ENCODE measurements around the gene APEX2. TPM values are rescaled to one million over a fixed set of nuclear protein-coding genes. Genes with fewer than 3 reads are reported as not detected.

The APEX2 gene
- total and polyA plus RNA-seq, 2 donors (not counting 1 experiment from before 2014, with no cell fraction given), result 13.1 to 18.0 TPM

DNA sequence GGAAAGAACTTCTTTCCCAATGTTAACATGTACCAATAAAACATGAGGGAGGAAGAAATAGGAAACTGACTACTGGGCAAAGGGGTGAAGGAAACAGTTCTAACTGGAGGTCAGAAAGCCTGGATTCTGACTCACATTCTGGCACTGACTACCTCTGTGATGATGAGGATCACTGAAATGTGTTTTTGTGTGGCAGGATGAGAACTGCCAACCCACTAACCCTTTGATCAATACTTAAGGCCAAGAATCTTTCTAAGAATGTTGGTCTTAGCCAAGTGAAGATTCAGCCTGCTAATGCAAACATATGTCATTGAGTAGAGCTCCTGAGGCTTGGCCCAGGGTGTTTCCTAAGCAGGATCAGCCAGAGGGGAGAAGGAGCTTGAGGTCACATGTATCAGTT, 26.0 kb downstream of the APEX2 start:
- no peak overlapping the region for H3K4me2 ChIP-seq (replicated peaks; ENCODE audit: low read depth, low read length, poor library complexity, severe bottlenecking)

DNA sequence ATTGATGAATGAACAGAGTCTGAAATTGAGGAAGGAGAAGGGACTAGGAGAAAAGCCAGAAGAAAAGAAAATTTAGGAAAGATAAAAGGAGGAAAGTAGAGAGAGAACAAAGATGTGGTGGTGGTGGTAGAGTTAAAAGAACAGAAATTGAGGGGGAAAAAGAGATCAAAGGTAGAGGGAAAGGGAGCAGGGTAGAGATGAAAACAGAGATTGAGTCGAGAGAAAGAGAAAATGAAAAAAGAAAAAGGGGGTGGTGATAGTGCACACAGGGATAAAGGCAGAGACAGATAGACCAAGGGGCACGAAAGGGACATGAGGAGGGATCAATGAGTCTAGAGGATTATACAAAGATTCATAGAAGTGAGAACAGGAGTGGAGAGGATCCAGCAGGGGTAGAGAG, 26.7 kb downstream of the APEX2 start:
- no peak for TF ChIP-seq EZH2 (IDR thresholded peaks at IDR 0.05; ENCODE audit: borderline replicate concordance, insufficient read depth, low read depth, low read length, poor library complexity, severe bottlenecking)
- TF ChIP-seq, protein P1, sequence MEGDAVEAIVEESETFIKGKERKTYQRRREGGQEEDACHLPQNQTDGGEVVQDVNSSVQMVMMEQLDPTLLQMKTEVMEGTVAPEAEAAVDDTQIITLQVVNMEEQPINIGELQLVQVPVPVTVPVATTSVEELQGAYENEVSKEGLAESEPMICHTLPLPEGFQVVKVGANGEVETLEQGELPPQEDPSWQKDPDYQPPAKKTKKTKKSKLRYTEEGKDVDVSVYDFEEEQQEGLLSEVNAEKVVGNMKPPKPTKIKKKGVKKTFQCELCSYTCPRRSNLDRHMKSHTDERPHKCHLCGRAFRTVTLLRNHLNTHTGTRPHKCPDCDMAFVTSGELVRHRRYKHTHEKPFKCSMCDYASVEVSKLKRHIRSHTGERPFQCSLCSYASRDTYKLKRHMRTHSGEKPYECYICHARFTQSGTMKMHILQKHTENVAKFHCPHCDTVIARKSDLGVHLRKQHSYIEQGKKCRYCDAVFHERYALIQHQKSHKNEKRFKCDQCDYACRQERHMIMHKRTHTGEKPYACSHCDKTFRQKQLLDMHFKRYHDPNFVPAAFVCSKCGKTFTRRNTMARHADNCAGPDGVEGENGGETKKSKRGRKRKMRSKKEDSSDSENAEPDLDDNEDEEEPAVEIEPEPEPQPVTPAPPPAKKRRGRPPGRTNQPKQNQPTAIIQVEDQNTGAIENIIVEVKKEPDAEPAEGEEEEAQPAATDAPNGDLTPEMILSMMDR (IDR thresholded peaks at IDR 0.05), result no peak
- no peak overlapping the region for H3K27ac Mint-ChIP-seq
- H3K9me3 Mint-ChIP-seq (ENCODE audit: insufficient read depth), result no peaks in the 10 kb centered on the region
- Histone ChIP-seq H3K9me3 (ENCODE audit: control extremely low read depth in 1 of 3, control insufficient read depth in 2 of 3, insufficient read depth in 1 of 3, low read length in 2 of 3) (no peaks in the 10 kb centered on the region), H4K20me1 (ENCODE audit: control insufficient read depth, insufficient read depth, low read length, poor library complexity, severe bottlenecking) (no peaks in the 10 kb centered on the region), H2AFZ (ENCODE audit: insufficient read depth, low read depth, low read length, poor library complexity, severe bottlenecking) (no peak overlapping the region), H3K79me2 (ENCODE audit: control insufficient read depth, insufficient read depth, low read length) (no peaks in the 10 kb centered on the region), H3K4me3 (ENCODE audit: control extremely low read depth in 1 of 5, extremely low read depth in 1 of 5, insufficient read depth in 1 of 5, low read depth in 2 of 5, low read length in 4 of 5) (no peak overlapping the region), H3K27ac (ENCODE audit: low read length in 2 of 2) (no peak overlapping the region), H3K4me2 (replicated peaks; ENCODE audit: low read depth, low read length, poor library complexity, severe bottlenecking) (no peak overlapping the region), H3K4me1 (ENCODE audit: control insufficient read depth in 2 of 2, insufficient read depth in 2 of 2, low read length in 2 of 2) (no peaks in the 10 kb centered on the region), H3K36me3 (replicated peaks in 1 of 2; ENCODE audit: control extremely low read depth in 1 of 2, control insufficient read depth in 1 of 2, extremely low read depth in 1 of 2, insufficient read depth in 2 of 2, low read length in 1 of 2) (no peaks in the 10 kb centered on the region), H3K27me3 (replicated peaks in 1 of 4; ENCODE audit: control extremely low read depth in 1 of 4, control insufficient read depth in 3 of 4, insufficient read depth in 4 of 4, low read length in 3 of 4) (no peaks in the 10 kb centered on the region), H3K9ac (ENCODE audit: low read length) (no peak overlapping the region)
- POLR2A ChIA-PET, result no interaction called here
- CTCF ChIA-PET, result no interaction called here
- no peaks in the 10 kb centered on the region for H3K27me3 Mint-ChIP-seq
- no peak overlapping the region for H3K4me3 Mint-ChIP-seq
- intact Hi-C loops (cut with micrococcal nuclease), result no loop called here
- ATAC-seq (ENCODE audit: low read depth) (no peak), DNase-seq (no peak)
- H3K4me1 Mint-ChIP-seq, result no peaks in the 10 kb centered on the region
- WGBS (ENCODE audit: insufficient coverage), result 89% methylated on average over 2 of the region's 2 CpGs

More for the DNA sequence above, 26.0 kb downstream of the APEX2 start:
- no peak overlapping the region for H3K4me3 Mint-ChIP-seq
- POLR2A ChIA-PET, result no interaction called here
- H3K9me3 ChIP-seq (ENCODE audit: control extremely low read depth in 1 of 3, control insufficient read depth in 2 of 3, insufficient read depth in 1 of 3, low read length in 2 of 3), result no peaks in the 10 kb centered on the region
- no peak overlapping the region for H3K9ac ChIP-seq (ENCODE audit: low read length)
- TF ChIP-seq, protein P1 (IDR thresholded peaks at IDR 0.05), result no peak
- TF ChIP-seq EZH2 (IDR thresholded peaks at IDR 0.05; ENCODE audit: borderline replicate concordance, insufficient read depth, low read depth, low read length, poor library complexity, severe bottlenecking), result no peak
- no peak for ATAC-seq (ENCODE audit: low read depth)
- CTCF ChIA-PET, result no interaction called here
- H4K20me1 ChIP-seq (ENCODE audit: control insufficient read depth, insufficient read depth, low read length, poor library complexity, severe bottlenecking), result no peaks in the 10 kb centered on the region
- no peaks in the 10 kb centered on the region for H3K79me2 ChIP-seq (ENCODE audit: control insufficient read depth, insufficient read depth, low read length)
- no peaks in the 10 kb centered on the region for H3K4me1 ChIP-seq (ENCODE audit: control insufficient read depth in 2 of 2, insufficient read depth in 2 of 2, low read length in 2 of 2)
- no peaks in the 10 kb centered on the region for H3K27me3 Mint-ChIP-seq
- H3K4me1 Mint-ChIP-seq, result no peaks in the 10 kb centered on the region
- H3K4me3 ChIP-seq (ENCODE audit: control extremely low read depth in 1 of 5, extremely low read depth in 1 of 5, insufficient read depth in 1 of 5, low read depth in 2 of 5, low read length in 4 of 5), result no peak overlapping the region
- no peak overlapping the region for H2AFZ ChIP-seq (ENCODE audit: insufficient read depth, low read depth, low read length, poor library complexity, severe bottlenecking)
- H3K27ac ChIP-seq (ENCODE audit: low read length in 2 of 2), result no peak overlapping the region
- no peak for DNase-seq
- intact Hi-C loops (cut with micrococcal nuclease), result no loop called here
- H3K27me3 ChIP-seq (replicated peaks in 1 of 4; ENCODE audit: control extremely low read depth in 1 of 4, control insufficient read depth in 3 of 4, insufficient read depth in 4 of 4, low read length in 3 of 4), result no peaks in the 10 kb centered on the region
- H3K27ac Mint-ChIP-seq, result no peak overlapping the region
- no peaks in the 10 kb centered on the region for H3K36me3 ChIP-seq (replicated peaks in 1 of 2; ENCODE audit: control extremely low read depth in 1 of 2, control insufficient read depth in 1 of 2, extremely low read depth in 1 of 2, insufficient read depth in 2 of 2, low read length in 1 of 2)
- H3K9me3 Mint-ChIP-seq (ENCODE audit: insufficient read depth), result no peaks in the 10 kb centered on the region

All from B cell (primary cell).